Activated CD4-positive, alpha-beta T cell treated with anti-CD3 and anti-CD28 coated beads, Interleukin-2, amount 10 ng/mL, durations not matched to agents 24 days and 14 days (primary cell): ENCODE data around the gene NELL1. TPM values are rescaled to one million over a fixed set of nuclear protein-coding genes. Genes with fewer than 3 reads are reported as not detected.

ENCODE experiments used
- DNase-seq: peaks from one replicate; pipeline ENCODE4 v3.0.0; 2022
- H3K27ac Mint-ChIP-seq: one replicate; pipeline ENCODE4 v1.8.0; 2022; ENCODE audit warnings: mild to moderate bottlenecking, mixed read lengths
- H3K27me3 Mint-ChIP-seq: one replicate; pipeline ENCODE4 v1.8.0; 2022; ENCODE audit warnings: mixed read lengths
- H3K36me3 Mint-ChIP-seq: one replicate; pipeline ENCODE4 v1.8.0; 2022; ENCODE audit warnings: low read depth, mild to moderate bottlenecking, mixed read lengths
- H3K4me1 Mint-ChIP-seq: one replicate; pipeline ENCODE4 v1.8.0; 2021; ENCODE audit warnings: mixed read lengths
- H3K4me3 Mint-ChIP-seq: one replicate; pipeline ENCODE4 v1.8.0; 2022; ENCODE audit warnings: mild to moderate bottlenecking, moderate library complexity, mixed read lengths
- H3K9me3 Mint-ChIP-seq: one replicate; pipeline ENCODE4 v1.8.0; 2021; ENCODE audit warnings: mixed read lengths
- intact Hi-C: fragments of 100-400 bp; cut with micrococcal nuclease; formaldehyde crosslinking; loops from one replicate; pipeline ENCODE4 v1.15.1; 2023
- total RNA-seq: library from RNA; stranded (reverse); gene quantifications from 2 replicates; pipeline ENCODE4 v1.2.3, GENCODE V29; 2022

The NELL1 gene
- total RNA-seq, 1 donor from 2014 or later: not detected

- intact Hi-C loops: no loop called here
- H3K9me3 Mint-ChIP-seq: no peaks in the 10 kb centered on the region
- H3K27me3 Mint-ChIP-seq: no peaks in the 10 kb centered on the region
- H3K36me3 Mint-ChIP-seq: no peaks in the 10 kb centered on the region
- no peak overlapping the region for H3K4me3 Mint-ChIP-seq
- no peak for DNase-seq
- H3K27ac Mint-ChIP-seq: no peak overlapping the region
- no peaks in the 10 kb centered on the region for H3K4me1 Mint-ChIP-seq
Observed at GRCh38 chr11:21480240-21480639, 810.9 kb downstream of the NELL1 start.

GRCh38 chr11:21481255-21481654 is 811.9 kb downstream of the NELL1 start:
- intact Hi-C loops: no loop called here
- H3K36me3 Mint-ChIP-seq: no peaks in the 10 kb centered on the region
- H3K9me3 Mint-ChIP-seq: no peaks in the 10 kb centered on the region
- no peaks in the 10 kb centered on the region for H3K27me3 Mint-ChIP-seq
- no peak for DNase-seq
- no peak overlapping the region for H3K4me3 Mint-ChIP-seq
- H3K27ac Mint-ChIP-seq: no peak overlapping the region
- no peaks in the 10 kb centered on the region for H3K4me1 Mint-ChIP-seq

GRCh38 chr11:21484039-21484438 is 814.7 kb downstream of the NELL1 start:
- Mint-ChIP-seq H3K27ac (no peak overlapping the region), H3K36me3 (no peaks in the 10 kb centered on the region), H3K9me3 (no peaks in the 10 kb centered on the region), H3K4me1 (no peaks in the 10 kb centered on the region), H3K4me3 (no peak overlapping the region), H3K27me3 (no peaks in the 10 kb centered on the region)
- intact Hi-C loops: no loop called here
- DNase-seq: no peak

GRCh38 chr11:21485006-21485405 is 815.6 kb downstream of the NELL1 start:
- H3K27ac Mint-ChIP-seq: no peak overlapping the region
- intact Hi-C loops: no loop called here
- DNase-seq: no peak
- H3K36me3 Mint-ChIP-seq: no peaks in the 10 kb centered on the region
- no peaks in the 10 kb centered on the region for H3K27me3 Mint-ChIP-seq
- H3K4me1 Mint-ChIP-seq: peaks cover 4% of the 10 kb centered on the region
- H3K4me3 Mint-ChIP-seq: no peak overlapping the region
- H3K9me3 Mint-ChIP-seq: peaks cover 7% of the 10 kb centered on the region

- peaks cover 4% of the 10 kb centered on the region for H3K4me1 Mint-ChIP-seq
- no peaks in the 10 kb centered on the region for H3K36me3 Mint-ChIP-seq
- DNase-seq: no peak
- peaks cover 7% of the 10 kb centered on the region for H3K9me3 Mint-ChIP-seq
- no peaks in the 10 kb centered on the region for H3K27me3 Mint-ChIP-seq
- H3K4me3 Mint-ChIP-seq: no peak overlapping the region
- intact Hi-C loops: no loop called here
- H3K27ac Mint-ChIP-seq: no peak overlapping the region
Observed at GRCh38 chr11:21485426-21485825, 816.0 kb downstream of the NELL1 start.

GRCh38 chr11:21489416-21490115 is 820.2 kb downstream of the NELL1 start:
- H3K27ac Mint-ChIP-seq: no peak overlapping the region
- no peaks in the 10 kb centered on the region for H3K36me3 Mint-ChIP-seq
- peaks cover 4% of the 10 kb centered on the region for H3K4me1 Mint-ChIP-seq
- DNase-seq: no peak
- H3K27me3 Mint-ChIP-seq: no peaks in the 10 kb centered on the region
- no peak overlapping the region for H3K4me3 Mint-ChIP-seq
- H3K9me3 Mint-ChIP-seq: peaks cover 7% of the 10 kb centered on the region
- intact Hi-C loops: no loop called here

GRCh38 chr11:21492931-21493330 is 823.5 kb downstream of the NELL1 start:
- H3K36me3 Mint-ChIP-seq: no peaks in the 10 kb centered on the region
- H3K4me1 Mint-ChIP-seq: peaks cover 4% of the 10 kb centered on the region
- no peaks in the 10 kb centered on the region for H3K27me3 Mint-ChIP-seq
- no peak overlapping the region for H3K4me3 Mint-ChIP-seq
- no peak overlapping the region for H3K27ac Mint-ChIP-seq
- intact Hi-C loops: no loop called here
- peaks cover 7% of the 10 kb centered on the region for H3K9me3 Mint-ChIP-seq
- no peak for DNase-seq

GRCh38 chr11:21494946-21495345 is 825.6 kb downstream of the NELL1 start:
- Mint-ChIP-seq H3K4me3 (no peak overlapping the region), H3K36me3 (no peaks in the 10 kb centered on the region), H3K4me1 (no peaks in the 10 kb centered on the region), H3K27ac (no peak overlapping the region), H3K27me3 (no peaks in the 10 kb centered on the region), H3K9me3 (peaks cover under 1% of the 10 kb centered on the region)
- intact Hi-C loops: no loop called here
- no peak for DNase-seq

GRCh38 chr11:21495879-21496278 is 826.5 kb downstream of the NELL1 start:
- intact Hi-C loops: no loop called here
- no peaks in the 10 kb centered on the region for H3K27me3 Mint-ChIP-seq
- H3K9me3 Mint-ChIP-seq: no peaks in the 10 kb centered on the region
- H3K27ac Mint-ChIP-seq: no peak overlapping the region
- no peak overlapping the region for H3K4me3 Mint-ChIP-seq
- no peaks in the 10 kb centered on the region for H3K36me3 Mint-ChIP-seq
- DNase-seq: no peak
- H3K4me1 Mint-ChIP-seq: no peaks in the 10 kb centered on the region

- no peak for DNase-seq
- H3K27me3 Mint-ChIP-seq: no peaks in the 10 kb centered on the region
- H3K27ac Mint-ChIP-seq: no peak overlapping the region
- no peaks in the 10 kb centered on the region for H3K4me1 Mint-ChIP-seq
- no peaks in the 10 kb centered on the region for H3K9me3 Mint-ChIP-seq
- no peak overlapping the region for H3K4me3 Mint-ChIP-seq
- intact Hi-C loops: no loop called here
- H3K36me3 Mint-ChIP-seq: no peaks in the 10 kb centered on the region
Observed at GRCh38 chr11:21501245-21501644, 831.9 kb downstream of the NELL1 start.

- no peaks in the 10 kb centered on the region for H3K27me3 Mint-ChIP-seq
- no peak overlapping the region for H3K4me3 Mint-ChIP-seq
- H3K36me3 Mint-ChIP-seq: no peaks in the 10 kb centered on the region
- H3K4me1 Mint-ChIP-seq: no peaks in the 10 kb centered on the region
- no peak overlapping the region for H3K27ac Mint-ChIP-seq
- intact Hi-C loops: no loop called here
- H3K9me3 Mint-ChIP-seq: no peaks in the 10 kb centered on the region
- no peak for DNase-seq
Observed at GRCh38 chr11:21505070-21505469, 835.7 kb downstream of the NELL1 start.

- Mint-ChIP-seq H3K9me3 (no peaks in the 10 kb centered on the region), H3K4me3 (no peak overlapping the region), H3K27me3 (no peaks in the 10 kb centered on the region), H3K27ac (no peak overlapping the region), H3K36me3 (no peaks in the 10 kb centered on the region), H3K4me1 (no peaks in the 10 kb centered on the region)
- DNase-seq: peak; percentile 70
- intact Hi-C loops: no loop called here
Observed at GRCh38 chr11:21511835-21512440, 842.6 kb downstream of the NELL1 start.

GRCh38 chr11:21514316-21514715 is 844.9 kb downstream of the NELL1 start:
- intact Hi-C loops: no loop called here
- Mint-ChIP-seq H3K9me3 (no peaks in the 10 kb centered on the region), H3K27me3 (no peaks in the 10 kb centered on the region), H3K4me1 (no peaks in the 10 kb centered on the region), H3K27ac (no peak overlapping the region), H3K36me3 (no peaks in the 10 kb centered on the region), H3K4me3 (no peak overlapping the region)
- DNase-seq: no peak

GRCh38 chr11:21520244-21520643 is 850.9 kb downstream of the NELL1 start:
- DNase-seq: no peak
- intact Hi-C loops: no loop called here
- H3K27me3 Mint-ChIP-seq: no peaks in the 10 kb centered on the region
- no peaks in the 10 kb centered on the region for H3K9me3 Mint-ChIP-seq
- H3K4me1 Mint-ChIP-seq: no peaks in the 10 kb centered on the region
- no peak overlapping the region for H3K4me3 Mint-ChIP-seq
- no peak overlapping the region for H3K27ac Mint-ChIP-seq
- no peaks in the 10 kb centered on the region for H3K36me3 Mint-ChIP-seq

- H3K27me3 Mint-ChIP-seq: no peaks in the 10 kb centered on the region
- DNase-seq: no peak
- H3K4me1 Mint-ChIP-seq: no peaks in the 10 kb centered on the region
- peaks cover 4% of the 10 kb centered on the region for H3K9me3 Mint-ChIP-seq
- H3K4me3 Mint-ChIP-seq: no peak overlapping the region
- no peak overlapping the region for H3K27ac Mint-ChIP-seq
- no peaks in the 10 kb centered on the region for H3K36me3 Mint-ChIP-seq
- intact Hi-C loops: no loop called here
Observed at GRCh38 chr11:21529187-21529586, 859.8 kb downstream of the NELL1 start.
